Kidney epithelial cell (primary cell): ENCODE measurements around the gene UBAC2. TPM values are rescaled to one million over a fixed set of nuclear protein-coding genes. Genes with fewer than 3 reads are reported as not detected.

ENCODE experiments used
- DNase-seq: peaks from one replicate; pipeline ENCODE4 v3.0.0-alpha.2; 2010; ENCODE audit warnings: low read depth
- H3K27me3 ChIP-seq: 2 replicates; pipeline ENCODE4 v1.6.0; 2011; ENCODE audit warnings: low read length; ENCODE audit not compliant: control insufficient read depth, insufficient read depth
- H3K36me3 ChIP-seq: 2 replicates; pipeline ENCODE4 v1.5.1; 2011; ENCODE audit warnings: low read length; ENCODE audit not compliant: control insufficient read depth, insufficient read depth
- H3K4me3 ChIP-seq: 2 replicates; pipeline ENCODE4 v1.5.1; 2011; ENCODE audit warnings: low read depth, mild to moderate bottlenecking, control low read depth, low read length
- total RNA-seq: library from RNA; depleted of rRNA; stranded (reverse); fragments of >200 nt; gene quantifications from 2 replicates; pipeline ENCODE4 v1.2.3, GENCODE V29; 2015
- TF ChIP-seq, protein P1 (sequence below): IDR thresholded peaks from 2 replicates; pipeline ENCODE4 v1.5.1; 2011; ENCODE audit warnings: mild to moderate bottlenecking, moderate library complexity, low read length, control low read depth, inconsistent platforms; ENCODE audit not compliant: insufficient read depth, poor library complexity, severe bottlenecking

UBAC2 gene
- total RNA-seq, 1 donor from 2014 or later = 83.6 TPM

DNA sequence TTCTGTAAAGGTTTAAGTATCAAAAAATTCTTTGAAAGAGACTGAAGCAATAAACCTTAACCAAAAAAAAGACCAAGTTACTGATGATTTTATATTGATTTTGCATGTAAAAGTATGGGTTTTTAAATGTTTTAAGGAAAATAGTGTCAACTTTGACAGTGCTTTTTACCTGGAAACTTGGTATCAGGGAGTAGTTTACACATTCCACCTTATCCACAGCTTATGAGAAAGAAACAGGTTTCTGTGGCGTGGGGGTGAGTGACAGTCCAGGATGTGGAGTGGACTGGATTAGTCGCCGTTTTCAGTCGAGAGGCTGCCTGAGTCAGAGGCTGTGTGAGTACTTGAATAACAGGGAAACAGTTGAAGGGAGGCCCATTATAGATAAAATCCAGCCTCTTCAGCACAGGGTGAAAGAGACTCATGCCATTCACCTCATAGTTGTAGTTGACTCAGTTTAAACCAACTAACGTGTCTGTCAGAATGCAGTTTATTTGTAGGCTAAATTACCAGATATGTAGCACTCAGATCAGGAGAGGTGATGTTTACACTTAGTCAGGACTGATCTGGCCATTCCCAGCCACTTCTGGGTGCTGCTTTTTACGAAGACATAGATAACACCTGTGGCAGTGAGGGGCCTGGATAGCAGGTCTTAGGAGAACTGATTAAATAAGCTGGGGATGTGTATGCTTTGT, 107.1 kb downstream of the UBAC2 start:
- Histone ChIP-seq H3K27me3 (no peaks in the 10 kb centered on the region), H3K4me3 (no peak overlapping the region), H3K36me3 (no peaks in the 10 kb centered on the region)
- DNase-seq = peak; percentile 74
- TF ChIP-seq, protein P1, sequence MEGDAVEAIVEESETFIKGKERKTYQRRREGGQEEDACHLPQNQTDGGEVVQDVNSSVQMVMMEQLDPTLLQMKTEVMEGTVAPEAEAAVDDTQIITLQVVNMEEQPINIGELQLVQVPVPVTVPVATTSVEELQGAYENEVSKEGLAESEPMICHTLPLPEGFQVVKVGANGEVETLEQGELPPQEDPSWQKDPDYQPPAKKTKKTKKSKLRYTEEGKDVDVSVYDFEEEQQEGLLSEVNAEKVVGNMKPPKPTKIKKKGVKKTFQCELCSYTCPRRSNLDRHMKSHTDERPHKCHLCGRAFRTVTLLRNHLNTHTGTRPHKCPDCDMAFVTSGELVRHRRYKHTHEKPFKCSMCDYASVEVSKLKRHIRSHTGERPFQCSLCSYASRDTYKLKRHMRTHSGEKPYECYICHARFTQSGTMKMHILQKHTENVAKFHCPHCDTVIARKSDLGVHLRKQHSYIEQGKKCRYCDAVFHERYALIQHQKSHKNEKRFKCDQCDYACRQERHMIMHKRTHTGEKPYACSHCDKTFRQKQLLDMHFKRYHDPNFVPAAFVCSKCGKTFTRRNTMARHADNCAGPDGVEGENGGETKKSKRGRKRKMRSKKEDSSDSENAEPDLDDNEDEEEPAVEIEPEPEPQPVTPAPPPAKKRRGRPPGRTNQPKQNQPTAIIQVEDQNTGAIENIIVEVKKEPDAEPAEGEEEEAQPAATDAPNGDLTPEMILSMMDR = no peak

DNA sequence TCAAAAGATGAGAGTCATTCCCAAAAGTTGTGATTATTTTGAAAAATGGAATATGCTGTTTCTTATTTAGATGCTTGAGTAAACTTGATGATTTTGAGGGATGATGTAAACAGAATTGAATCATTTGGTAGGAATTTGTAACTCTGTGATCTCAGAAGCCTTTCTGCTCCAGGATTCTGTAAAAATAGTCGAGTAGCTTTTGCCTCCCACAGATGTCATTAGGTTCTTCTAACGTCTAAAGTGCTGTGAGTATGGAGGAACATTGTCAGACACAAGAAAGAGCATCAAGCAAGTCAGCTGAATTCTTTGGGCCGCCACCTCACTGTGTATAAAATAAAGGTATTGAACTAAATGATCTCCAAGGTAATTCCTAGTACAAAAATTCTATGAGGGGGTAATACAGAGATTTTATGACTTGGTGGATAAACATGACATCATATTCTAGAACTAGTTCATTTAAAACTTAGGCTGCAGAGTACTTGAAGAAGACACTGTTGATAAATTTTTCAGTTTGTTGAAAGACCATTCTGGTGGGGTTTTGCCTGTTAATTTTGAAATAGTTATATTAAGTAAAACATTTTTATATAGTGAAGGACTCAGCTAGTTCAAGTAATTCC, 107.9 kb downstream of the UBAC2 start:
- no peak for DNase-seq

DNA sequence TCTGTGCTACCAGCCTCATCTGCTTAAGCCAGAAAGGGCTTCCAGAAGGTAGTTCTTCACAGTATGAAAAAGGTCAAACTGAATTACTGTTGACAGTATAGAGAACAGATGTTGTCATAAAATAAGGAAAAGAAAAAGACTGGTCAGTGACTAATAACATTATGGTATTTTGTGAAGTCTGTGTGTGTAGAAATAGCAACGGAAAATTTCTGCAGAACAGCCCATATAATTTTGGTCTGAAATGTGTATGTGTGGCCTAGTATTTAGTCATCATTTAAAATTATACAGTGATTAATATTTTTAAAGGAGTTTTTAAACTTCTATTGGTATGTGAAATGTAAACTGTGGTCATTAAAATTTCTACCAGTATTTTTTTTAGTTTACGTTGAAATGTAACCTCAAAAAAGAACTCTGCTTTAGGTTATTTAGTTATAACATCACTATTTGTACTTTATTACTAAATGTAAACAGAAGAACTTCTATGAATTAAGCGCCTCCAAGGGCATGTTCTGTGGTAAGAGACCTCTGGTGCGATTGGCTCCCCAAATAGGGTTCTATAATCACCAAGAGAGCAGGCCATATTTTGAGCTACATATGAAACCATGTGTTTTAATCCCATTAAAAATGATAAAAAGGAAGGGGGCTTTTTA, 109.9 kb downstream of the UBAC2 start:
- H3K4me3 ChIP-seq = no peak overlapping the region
- no peaks in the 10 kb centered on the region for H3K27me3 ChIP-seq
- no peak for DNase-seq
- H3K36me3 ChIP-seq = no peaks in the 10 kb centered on the region
- TF ChIP-seq, protein P1 = no peak

More for the DNA sequence above, 107.9 kb downstream of the UBAC2 start:
- TF ChIP-seq, protein P1 = no peak
- Histone ChIP-seq H3K27me3 (no peaks in the 10 kb centered on the region), H3K36me3 (no peaks in the 10 kb centered on the region), H3K4me3 (no peak overlapping the region)

DNA sequence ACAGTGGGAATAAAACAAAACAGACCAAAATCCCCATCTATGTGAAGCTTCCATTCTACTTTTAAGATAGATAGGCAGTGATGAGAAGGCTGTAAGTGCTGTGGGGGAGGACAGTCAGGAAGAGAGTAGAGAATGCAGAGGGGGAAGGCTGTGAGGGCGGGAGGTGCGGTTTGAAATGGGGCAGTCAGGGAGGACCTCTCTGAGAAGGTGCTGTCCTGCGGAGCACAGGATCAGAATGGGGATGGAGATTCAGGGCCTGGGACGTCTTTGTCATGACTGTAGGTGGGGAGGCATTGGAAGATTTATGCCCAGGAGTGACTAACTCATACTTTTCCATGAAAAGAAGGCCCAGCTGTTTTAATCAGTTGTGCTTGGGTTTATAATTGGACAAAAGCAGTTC, 110.5 kb downstream of the UBAC2 start:
- no peaks in the 10 kb centered on the region for H3K27me3 ChIP-seq

DNA sequence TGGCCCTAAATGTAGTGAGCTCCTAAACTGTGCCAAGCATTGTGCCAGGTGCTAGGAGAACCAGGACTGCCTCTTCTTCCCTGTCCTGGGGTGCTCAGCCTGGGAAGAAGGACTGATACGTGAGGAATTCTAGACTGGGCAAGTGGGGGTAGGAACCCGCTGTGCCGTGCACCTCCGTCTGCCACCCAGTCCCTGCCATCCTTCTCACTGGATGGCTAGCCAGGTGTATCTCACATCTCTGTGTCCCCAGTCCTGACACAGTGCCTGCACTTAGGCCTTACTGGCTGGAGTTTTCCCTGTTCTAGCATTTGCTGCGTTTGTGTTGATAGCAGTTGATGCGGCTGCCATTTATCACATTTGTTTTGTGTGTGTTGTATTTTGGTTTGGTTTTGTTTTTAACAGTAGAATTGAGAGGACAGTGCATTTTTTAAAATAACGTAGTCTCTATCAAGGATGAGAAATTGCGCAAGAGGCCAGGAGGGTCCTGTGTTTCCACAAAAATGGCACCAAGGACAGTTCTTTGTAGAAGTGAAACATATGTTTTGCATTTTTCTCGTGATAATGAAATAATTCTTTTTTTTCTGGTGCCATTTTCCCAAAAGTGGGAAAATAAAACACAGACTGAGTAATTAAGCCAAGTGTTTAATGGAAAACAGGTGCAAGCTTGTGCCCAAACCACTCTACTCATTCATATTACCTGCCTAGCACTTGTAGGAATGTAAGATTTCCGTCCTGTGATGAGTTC, 111.3 kb downstream of the UBAC2 start:
- DNase-seq = no peak
- TF ChIP-seq, protein P1 = no peak
- Histone ChIP-seq H3K27me3 (no peaks in the 10 kb centered on the region), H3K36me3 (no peaks in the 10 kb centered on the region), H3K4me3 (no peak overlapping the region)

More for the DNA sequence above, 110.5 kb downstream of the UBAC2 start:
- TF ChIP-seq, protein P1 = no peak
- H3K36me3 ChIP-seq = no peaks in the 10 kb centered on the region
- no peak for DNase-seq
- no peak overlapping the region for H3K4me3 ChIP-seq
